Neural crest cell (in vitro differentiated cells): ENCODE results near the gene LRP11. TPM values are rescaled to one million over a fixed set of nuclear protein-coding genes. Genes with fewer than 3 reads are reported as not detected.

Experiments used
- DNase-seq: peaks from one replicate; pipeline ENCODE4 v3.0.0; 2021; ENCODE audit warnings: low read depth, mixed read lengths, low spot score
- H3K27ac Mint-ChIP-seq: one replicate; pipeline ENCODE4 v1.8.0; 2021; ENCODE audit warnings: mild to moderate bottlenecking, mixed read lengths; ENCODE audit not compliant: unreplicated experiment
- H3K27me3 Mint-ChIP-seq: 2 replicates; pipeline ENCODE4 v1.8.0; 2021; ENCODE audit warnings: low read depth, mild to moderate bottlenecking, mixed read lengths
- H3K36me3 Mint-ChIP-seq: 2 replicates; pipeline ENCODE4 v1.8.0; 2021; ENCODE audit warnings: low read depth, mild to moderate bottlenecking, mixed read lengths
- H3K4me1 Mint-ChIP-seq: 2 replicates; pipeline ENCODE4 v1.8.0; 2021; ENCODE audit warnings: mixed read lengths
- H3K4me3 Mint-ChIP-seq: one replicate; pipeline ENCODE4 v1.8.0; 2021; ENCODE audit warnings: mild to moderate bottlenecking, mixed read lengths
- H3K9me3 Mint-ChIP-seq: 2 replicates; pipeline ENCODE4 v1.8.0; 2021; ENCODE audit warnings: mixed read lengths
- CTCF ChIP-seq: fragments of 200-600 bp; sonication (generic); conservative IDR thresholded peaks from 2 replicates; pipeline ENCODE4 v1.5.0; 2021; ENCODE audit warnings: antibody characterized with exemption, mild to moderate bottlenecking
- total RNA-seq: library from RNA; stranded (reverse); gene quantifications from 2 replicates; pipeline ENCODE4 v1.2.1, GENCODE V29; 2021

The LRP11 gene
- total RNA-seq, 1 donor from 2014 or later = 29.8 TPM

DNA sequence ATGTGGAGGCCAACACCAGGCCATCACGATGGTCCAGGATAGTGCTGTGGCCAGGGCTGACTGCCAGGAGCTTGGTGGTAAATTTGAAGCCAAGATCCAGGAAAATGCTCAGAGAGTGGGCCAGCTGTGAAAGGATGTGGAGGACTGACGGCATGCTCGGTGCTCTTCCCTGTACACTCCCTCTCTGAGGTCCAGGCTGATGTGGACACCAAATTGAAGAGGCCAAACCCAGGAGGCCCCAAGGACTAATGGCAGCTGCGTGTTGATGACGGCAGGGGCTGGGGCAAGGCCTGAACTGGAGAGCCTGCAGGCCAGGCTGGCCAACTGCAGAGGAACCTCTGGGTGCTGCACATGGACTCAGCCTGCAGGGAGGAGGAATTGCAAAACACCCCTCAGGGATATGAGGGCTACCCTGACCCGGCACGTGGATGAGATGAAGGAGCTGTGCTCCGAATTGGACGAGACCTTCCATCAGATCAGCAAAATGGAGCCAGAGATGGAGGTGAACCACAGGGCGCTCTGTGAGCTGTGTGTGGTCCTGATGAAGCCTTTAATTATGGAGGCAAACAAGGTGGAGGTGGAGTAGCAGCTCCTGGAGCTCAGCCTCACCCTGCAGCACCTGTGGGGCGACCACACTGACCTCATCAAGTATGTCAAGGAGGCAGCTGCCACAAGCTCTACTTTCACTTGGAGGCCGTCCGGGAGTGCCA is 40.7 kb upstream of the LRP11 start:
- no peak for DNase-seq
- Mint-ChIP-seq H3K36me3 (peaks cover 5% of the 10 kb centered on the region), H3K27me3 (peaks cover 3% of the 10 kb centered on the region), H3K27ac (no peak overlapping the region), H3K4me3 (no peak overlapping the region), H3K9me3 (peaks cover 8% of the 10 kb centered on the region), H3K4me1 (no peaks in the 10 kb centered on the region)
- TF ChIP-seq CTCF = no peak

- Mint-ChIP-seq H3K27me3 (peaks cover 3% of the 10 kb centered on the region), H3K27ac (no peak overlapping the region), H3K4me1 (no peaks in the 10 kb centered on the region), H3K36me3 (peaks cover 5% of the 10 kb centered on the region), H3K4me3 (no peak overlapping the region), H3K9me3 (peaks cover 6% of the 10 kb centered on the region)
- no peak for TF ChIP-seq CTCF
- DNase-seq = no peak
These were observed 39.9 kb upstream of the LRP11 start for GRCh38 chr6:149903938-149904611.

GRCh38 chr6:149901444-149902140 is 37.4 kb upstream of the LRP11 start:
- TF ChIP-seq CTCF = no peak
- no peak overlapping the region for H3K4me3 Mint-ChIP-seq
- no peak overlapping the region for H3K27ac Mint-ChIP-seq
- peaks cover 5% of the 10 kb centered on the region for H3K27me3 Mint-ChIP-seq
- DNase-seq = no peak
- H3K4me1 Mint-ChIP-seq = no peaks in the 10 kb centered on the region
- no peaks in the 10 kb centered on the region for H3K9me3 Mint-ChIP-seq
- H3K36me3 Mint-ChIP-seq = no peaks in the 10 kb centered on the region

DNA sequence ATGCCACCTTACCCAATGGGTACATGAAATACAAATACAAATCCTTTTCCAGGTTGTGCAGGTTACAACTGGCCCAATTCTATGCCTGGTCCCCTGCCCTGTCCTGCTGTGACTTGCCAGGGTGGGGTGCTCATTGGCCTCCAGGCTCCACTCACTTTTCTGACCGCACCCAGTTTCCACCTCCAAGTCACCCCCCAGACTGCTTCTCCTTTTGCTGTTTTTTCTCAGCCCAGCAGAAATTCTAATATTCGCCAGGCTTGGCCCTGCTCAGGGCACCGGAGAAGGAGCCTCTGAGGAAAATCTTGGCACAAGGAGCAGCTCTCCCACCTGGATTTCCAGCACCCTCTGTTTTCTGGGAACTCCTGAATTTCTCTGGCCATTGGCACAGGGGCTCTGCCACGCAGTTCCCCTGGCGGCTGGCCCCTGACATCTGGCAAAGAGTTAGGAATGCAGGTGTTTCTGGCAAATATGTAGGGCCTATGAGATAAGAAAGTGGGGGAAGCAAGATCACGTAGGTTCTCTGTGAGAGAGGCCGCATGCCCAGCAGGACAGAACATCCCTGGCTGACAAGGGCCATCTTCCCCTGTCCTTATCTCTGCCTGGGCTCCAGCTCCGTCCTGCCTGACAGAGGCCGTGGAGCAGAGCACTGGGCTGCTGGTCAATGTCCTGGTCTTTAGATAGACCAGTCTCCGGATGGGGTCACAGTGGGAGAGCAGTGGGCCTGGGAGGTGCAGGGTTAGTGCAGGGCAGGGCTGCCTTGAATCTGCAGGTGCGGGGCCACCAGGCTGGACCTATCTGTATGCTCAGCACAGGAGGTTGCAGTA is 36.7 kb upstream of the LRP11 start:
- Mint-ChIP-seq H3K4me3 (no peak overlapping the region), H3K27me3 (peaks cover 5% of the 10 kb centered on the region), H3K36me3 (no peaks in the 10 kb centered on the region), H3K4me1 (no peaks in the 10 kb centered on the region), H3K27ac (no peak overlapping the region), H3K9me3 (no peaks in the 10 kb centered on the region)
- no peak for DNase-seq
- TF ChIP-seq CTCF = no peak

GRCh38 chr6:149899926-149900619 is 35.9 kb upstream of the LRP11 start:
- Mint-ChIP-seq H3K4me1 (no peaks in the 10 kb centered on the region), H3K27me3 (peaks cover 5% of the 10 kb centered on the region), H3K27ac (no peak overlapping the region), H3K36me3 (no peaks in the 10 kb centered on the region), H3K9me3 (no peaks in the 10 kb centered on the region), H3K4me3 (no peak overlapping the region)
- DNase-seq = no peak
- TF ChIP-seq CTCF = no peak
